HPDE6-E6E7 (cell line): Measurements from ENCODE around the gene RABGEF1.
"Not testable (repeated sequence)": the region's sequence is repeated elsewhere in the genome, so short reads cannot be mapped to it uniquely, and the experiment has no call there.

Experiments used
- DNase-seq: peaks from one replicate; pipeline ENCODE4 v3.0.0; 2011; ENCODE audit warnings: missing footprints; ENCODE audit errors: extremely low spot score

RABGEF1 gene

DNA sequence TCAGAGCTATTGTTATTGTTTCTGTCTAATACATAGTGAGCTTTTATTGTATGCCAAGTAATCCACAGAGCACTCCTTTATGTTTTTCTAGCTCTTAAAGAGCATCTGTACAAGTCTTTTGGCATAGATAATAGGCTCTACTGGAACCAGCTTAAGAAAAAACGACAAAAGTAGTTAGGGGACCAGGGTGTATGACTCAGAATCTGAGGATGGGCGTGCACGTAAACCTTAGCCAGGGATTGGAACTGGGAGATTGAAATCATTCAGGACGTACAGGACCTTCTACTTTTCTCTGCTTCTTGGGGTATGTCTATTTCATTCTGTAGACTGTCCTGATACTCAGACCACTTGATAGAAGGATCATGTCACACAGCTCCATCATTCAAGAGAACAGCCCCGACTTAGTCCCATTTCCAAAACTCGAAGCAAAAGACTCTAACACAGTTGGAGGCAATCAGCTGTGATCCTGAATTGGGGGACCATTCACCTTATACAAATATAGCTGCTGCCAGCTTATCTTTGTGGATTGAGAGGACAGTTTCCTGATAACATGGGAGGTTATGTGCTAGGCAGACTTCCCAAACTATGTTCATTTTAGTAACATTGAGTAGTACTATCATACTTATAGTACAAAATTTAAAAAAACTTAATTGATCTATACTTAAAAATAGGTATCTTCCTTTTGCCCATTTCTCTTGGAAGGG is 24.9 kb downstream of the RABGEF1 start:
- DNase-seq: not testable (repeated sequence)

DNA sequence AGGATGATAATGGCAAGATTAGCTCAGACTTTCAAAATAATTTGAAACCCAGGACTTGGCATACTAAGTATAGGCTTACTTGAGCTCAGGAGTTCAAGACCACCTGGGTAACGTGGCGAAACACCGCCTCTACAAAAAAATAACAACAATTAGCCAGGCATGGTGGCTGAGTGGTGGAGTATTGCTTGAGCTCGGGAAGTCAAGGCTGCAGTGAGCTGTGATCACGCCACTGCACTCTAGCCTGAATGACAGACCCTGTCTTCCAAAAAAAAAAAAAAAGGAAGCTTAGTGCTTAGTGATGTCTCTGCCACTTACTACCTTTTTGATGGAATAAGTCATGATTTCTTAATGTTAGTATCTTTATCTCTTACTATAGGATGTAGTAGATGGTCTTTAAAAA is 25.5 kb downstream of the RABGEF1 start:
- no peak for DNase-seq

DNA sequence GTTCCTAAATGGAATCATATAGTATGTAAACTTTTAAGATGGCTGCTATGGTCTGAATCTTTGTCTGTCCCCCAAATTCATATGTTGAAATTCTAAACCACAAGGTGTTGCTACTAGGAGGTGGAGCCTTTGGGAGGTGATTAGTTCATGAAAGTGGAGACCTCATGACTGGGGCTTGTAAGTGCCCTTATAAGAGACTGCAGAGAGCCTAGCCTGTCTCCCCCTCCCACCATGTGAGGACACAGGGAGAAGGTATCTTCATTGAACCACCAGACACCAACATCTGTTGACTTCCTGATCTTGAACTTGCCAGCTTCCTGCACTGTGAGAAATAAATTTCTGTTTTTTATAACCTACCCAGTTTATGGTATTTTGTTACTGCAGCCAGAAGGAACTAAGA is 27.0 kb downstream of the RABGEF1 start:
- DNase-seq: not testable (repeated sequence)

DNA sequence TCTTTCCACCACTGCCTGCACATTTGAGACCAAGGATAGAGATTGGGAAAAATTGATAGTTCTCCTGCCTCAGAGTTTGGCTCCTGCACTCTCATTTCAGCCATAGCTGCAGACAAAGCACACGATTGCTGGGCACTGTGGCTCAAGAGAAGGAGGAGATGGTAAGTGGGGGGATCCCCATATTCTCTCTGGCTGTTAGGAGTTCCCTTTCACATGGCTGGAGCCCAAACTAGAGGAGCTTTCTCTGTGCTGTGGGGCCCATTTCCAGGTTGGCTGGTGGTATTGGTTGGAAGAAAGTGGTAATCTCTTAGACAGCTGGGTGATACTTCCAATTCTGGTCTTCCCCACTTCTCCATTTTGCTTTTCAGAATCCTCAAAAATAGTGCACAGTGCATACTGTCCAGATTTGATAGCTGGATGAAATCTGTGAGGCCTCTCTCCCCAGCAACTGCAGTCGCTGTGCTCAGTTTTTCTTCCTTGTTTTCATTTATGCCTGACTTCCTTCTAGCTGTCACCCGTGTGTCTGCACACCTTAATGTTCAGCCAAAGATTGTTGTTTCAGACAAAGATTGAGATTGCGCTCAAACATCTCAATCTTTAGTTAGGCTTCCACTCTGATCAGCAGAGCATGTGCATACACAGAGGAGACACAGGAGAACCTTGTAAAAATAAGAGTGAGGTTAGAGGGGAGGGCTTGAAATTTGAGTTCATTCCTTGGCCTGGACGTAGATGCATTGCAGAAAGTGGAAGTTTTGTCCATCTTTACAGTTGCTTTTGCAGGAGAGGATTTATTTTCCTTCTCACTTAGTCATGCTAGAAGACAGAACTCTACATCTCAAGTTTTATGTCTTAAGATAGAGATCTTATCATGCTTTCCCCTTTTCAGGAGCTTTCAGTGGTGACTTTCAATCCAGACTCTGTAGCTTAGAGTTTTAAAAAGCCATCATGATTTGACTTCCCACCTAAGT is 28.6 kb downstream of the RABGEF1 start:
- DNase-seq: no peak

DNA sequence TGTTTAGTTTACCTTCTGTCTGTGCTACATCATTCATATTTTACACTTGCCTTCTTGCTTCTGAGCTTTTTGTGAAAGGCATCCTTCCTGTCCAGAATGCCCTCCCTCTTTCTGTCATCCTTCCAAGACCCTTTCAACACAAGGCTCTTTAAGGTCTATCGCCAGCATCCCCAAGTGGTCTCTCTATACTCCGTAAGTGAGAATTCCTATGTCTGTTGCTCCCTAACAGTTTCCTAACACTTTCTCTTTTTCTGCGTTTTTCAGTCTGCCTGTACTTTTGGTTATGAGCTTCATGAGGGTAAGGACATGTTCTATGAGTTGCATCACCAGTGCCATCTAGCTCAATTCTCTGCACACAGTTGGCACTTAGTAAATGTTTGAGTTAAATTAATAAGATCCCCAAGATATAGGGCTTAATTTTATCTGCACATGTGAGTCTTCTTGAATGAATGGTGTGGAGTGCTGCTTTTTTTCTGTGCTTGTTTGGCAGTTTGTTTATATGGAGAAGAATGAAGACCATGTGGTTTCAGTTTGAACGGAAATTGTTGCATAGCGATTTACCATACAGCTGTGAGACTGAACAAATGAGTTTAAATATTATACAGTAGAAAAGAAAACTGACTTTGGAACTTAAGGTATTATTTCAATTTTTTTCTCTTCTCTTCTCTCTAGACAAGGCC is 29.4 kb downstream of the RABGEF1 start:
- DNase-seq: no peak

DNA sequence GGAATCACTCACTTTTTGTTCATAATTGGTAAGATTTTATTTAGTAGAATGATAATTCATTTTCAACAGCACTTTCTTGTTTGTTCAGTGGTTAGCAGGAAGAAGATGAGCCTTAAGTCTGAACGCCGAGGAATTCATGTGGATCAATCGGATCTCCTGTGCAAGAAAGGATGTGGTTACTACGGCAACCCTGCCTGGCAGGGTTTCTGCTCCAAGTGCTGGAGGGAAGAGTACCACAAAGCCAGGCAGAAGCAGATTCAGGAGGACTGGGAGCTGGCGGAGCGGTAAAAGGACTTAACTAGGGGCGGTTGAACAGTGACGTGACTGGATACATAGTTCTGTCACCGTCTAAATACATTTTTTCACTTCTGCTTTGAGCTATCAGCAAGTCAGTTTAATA is 31.3 kb downstream of the RABGEF1 start:
- no peak for DNase-seq

DNA sequence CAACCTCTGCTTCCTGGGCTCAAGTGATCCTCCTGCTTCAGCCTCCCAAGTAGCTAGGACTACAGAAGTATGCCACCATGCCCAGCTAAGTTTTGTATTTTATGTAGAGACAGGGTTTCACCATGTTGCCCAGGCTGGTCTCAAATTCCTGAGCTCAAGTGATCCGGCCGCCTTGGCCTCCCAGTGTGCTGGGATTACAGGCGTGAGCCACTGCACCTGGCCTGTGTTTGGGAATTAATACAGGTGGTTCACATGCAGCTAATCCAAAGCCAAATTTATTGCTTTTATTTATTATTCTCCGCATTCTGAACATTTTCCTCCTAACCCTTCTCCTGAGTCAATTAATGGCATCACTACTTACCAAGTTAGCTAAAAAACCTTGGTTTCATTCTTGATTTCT is 33.2 kb downstream of the RABGEF1 start:
- not testable (repeated sequence) for DNase-seq

DNA sequence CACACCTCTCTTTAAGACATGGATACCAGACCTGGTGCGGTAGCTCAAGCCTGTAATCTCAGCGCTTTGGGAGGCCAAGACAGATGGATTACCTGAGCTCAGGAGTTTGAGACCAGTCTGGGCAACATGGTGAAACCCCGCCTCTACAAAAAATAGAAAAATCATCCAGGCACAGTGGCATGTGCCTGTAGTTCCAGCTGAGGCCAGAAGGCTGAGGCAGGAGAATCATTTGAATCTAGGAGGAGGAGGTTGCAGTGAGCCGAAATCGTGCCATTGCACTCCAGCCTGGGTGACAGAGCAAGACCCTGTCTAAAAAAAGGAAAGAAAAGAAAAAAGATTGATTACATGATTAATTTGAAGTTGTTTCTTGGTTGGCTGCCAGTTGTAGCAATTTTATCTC is 35.9 kb downstream of the RABGEF1 start:
- DNase-seq: not testable (repeated sequence)

DNA sequence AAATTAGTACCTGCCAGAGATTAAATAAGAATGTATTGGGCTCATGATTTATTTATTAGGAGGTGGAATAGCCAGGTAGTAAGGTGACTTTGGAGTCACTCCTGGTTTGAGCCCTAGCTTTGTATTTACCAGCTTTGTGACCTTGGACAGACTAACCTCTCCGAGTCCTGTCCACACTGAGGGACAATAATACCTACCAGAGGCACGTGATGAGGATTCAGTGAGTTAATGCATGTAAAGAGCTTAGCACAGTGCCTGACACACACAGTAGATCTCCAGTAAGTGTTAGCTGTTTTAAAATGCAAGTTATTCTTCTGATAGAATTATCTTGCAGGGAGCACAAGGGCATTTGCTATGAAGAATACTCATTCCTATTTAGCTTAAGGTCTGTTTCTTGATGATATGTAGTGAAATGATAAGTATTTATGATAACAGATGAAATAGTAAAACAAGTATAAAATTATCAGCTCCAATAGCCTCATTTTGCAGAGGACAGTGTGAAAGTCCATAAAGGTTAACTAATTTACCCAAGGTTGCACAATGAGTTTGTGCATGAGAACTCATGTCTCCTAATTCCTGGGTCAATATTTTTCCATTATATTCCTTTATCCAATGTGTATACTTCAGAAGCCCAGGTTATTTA is 36.4 kb downstream of the RABGEF1 start:
- no peak for DNase-seq

DNA sequence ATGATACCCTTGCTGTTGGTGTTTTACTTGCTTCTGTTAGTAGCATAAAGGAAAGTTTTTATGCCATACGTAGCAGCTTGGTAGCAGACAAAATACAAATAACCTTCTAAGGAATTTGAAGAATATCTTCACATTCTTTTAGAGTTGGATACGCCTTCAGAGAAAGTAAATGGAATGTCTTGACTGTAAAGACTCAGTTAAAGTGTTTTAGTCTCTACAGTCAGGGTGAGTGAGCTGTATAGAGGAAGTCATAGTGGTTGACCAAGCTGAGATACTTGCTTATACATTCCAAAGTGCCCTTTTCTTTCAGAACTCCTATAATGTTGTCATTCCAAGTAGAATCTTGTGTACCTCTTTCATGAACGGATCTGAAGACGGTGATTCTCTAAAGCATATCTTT is 37.7 kb downstream of the RABGEF1 start:
- no peak for DNase-seq

DNA sequence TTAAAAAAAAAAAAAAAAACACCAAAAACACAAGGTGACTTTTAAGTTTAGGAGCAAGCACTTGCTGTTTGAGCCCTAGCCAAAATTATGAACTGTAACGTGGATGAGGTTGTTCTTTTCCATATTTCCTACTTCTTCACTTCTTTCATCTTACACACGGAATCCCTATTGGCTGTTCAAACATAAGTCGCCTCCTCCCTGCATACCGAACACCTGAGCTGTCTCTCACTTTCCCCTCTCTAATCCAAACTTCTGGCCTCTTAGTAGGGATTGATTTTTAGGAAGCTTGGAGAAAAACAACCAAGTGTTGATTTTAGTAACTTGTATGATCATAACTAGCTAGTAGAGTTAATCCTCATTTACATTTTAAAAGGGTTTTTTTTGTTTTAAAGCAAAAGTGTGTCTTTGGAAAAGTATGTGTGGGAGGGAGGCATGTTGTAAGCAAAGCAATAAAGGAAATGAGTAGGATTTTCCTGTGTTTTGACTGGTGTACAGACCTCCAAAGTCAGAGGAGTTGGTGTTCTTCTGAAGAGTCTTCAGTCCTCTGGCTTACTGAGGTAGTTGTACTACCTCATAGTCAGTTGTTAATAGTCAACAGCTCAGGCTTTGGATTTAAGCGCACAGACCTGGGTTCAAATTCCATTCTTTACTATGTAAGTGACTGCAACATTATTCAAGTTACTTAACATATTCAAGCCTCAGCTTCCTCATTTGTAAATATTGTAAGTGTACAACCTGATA is 39.3 kb downstream of the RABGEF1 start:
- no peak for DNase-seq

DNA sequence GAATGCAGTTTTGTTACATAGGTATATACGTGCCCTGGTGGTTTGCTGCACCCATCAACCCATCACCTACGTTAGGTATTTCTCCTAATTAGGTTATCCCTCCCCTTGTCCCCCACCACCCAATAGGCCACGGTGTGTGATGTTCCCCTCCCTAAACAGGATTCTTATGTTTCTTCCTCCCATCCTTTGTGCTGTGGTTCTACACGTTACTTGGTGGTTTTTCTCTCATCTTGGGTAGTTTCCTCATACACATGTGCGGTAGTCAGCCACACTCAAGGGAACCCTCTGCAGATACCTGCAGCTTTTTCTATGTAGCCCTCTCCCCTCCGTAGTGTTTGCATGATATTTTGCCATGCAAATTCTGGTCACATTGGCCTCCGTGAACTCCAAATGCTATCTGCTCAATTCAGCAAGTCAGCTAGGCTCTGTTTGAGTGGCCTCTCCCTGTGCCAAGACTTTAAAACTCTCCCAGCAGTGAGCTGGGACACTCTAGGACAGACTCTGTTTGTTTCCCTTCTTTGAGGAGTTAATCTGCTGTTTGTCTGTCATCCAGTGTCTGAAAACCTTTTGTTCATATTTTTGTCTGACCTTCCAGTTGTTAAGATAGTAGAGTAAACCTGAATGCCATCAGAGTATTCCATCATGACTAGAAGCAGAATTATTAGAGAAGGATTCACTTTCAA is 41.0 kb downstream of the RABGEF1 start:
- DNase-seq: no peak

DNA sequence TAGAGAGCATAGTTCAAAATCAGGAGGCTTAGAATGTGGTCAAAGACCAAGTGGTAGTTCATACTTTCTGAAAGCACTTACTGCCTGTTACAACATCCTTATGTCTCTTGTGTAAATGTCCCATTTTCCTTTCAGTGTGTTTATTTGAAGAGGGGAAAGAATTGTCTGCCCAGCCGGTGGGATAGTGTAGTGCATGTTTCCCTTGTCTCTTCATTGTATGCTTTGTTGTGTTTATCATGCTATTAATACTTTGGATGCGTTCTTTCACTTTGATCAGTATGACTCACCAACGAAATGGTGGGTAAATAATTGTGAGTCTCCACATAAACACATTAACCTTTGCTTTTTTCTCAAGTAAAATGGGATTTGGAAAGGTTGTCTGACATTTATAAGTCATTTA is 42.3 kb downstream of the RABGEF1 start:
- not testable (repeated sequence) for DNase-seq

DNA sequence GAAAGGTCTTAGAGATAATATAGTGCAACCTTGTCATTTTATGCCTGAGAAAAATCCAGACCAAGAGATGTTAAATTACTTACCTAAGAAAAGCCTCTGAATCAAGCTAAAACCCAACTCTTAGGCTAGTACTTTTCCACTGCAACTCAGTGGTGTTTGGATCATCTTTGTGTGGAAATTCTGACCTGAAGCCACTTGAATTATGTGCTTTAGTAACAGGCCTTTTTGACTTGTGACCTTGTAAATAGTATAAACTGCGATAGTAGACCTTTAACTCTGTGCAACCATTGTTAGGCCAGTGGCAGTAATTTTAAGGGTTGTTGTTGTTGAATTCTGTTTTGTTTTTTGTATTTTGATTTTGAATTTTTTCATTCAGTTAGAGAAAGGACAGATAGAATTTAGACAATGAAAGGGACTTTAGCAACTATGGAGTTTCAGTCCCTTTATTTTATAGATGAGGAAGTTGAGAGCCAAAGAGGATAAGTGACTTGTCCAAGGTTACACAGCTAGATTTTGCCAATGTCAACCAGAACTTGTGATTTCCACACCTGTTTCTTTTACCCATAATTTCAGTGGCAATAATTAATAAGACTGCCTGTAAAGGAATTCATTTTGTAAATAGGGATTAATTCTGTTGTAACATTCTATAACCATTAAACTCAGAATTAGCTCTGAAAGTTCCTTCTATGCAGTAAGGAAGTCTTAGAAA is 43.5 kb downstream of the RABGEF1 start:
- DNase-seq: not testable (repeated sequence)

DNA sequence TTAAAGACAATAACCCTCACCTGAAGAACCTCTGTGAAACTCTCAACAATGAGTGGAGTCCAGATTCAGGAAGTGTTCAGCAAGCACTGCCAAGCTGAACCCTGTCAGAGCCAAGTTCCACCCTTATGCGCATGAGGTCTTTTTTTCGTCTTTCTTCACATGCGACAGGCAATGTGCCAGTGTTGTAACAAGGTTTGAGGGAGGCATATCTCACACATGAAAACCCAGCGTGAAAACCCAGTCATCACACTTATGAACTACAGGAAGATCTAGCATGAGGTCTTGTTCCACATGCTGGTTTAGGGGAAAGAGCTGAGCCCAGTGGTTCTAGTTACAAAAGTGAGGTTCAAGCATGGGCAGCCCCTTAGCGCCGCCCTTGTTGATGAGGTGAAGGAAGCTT is 49.7 kb downstream of the RABGEF1 start:
- DNase-seq: no peak

DNA sequence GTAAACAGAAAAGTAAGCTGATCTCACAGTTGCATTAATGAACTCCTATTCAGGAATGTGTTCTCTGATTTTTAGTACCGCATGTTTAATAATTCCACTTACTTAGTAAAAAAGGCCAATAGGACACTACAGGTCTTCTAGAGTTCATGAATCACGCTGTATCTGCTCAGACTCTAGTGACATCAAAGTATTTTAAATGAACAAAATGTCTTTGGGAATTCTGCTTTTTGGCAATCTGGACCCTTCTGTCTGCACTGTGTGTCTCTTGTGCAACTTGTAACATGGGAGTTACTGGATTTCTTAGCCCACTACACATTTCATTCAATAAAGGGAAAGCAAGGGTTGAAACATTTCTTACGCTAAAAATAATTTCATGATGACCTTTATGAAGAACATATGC is 50.2 kb downstream of the RABGEF1 start:
- no peak for DNase-seq

DNA sequence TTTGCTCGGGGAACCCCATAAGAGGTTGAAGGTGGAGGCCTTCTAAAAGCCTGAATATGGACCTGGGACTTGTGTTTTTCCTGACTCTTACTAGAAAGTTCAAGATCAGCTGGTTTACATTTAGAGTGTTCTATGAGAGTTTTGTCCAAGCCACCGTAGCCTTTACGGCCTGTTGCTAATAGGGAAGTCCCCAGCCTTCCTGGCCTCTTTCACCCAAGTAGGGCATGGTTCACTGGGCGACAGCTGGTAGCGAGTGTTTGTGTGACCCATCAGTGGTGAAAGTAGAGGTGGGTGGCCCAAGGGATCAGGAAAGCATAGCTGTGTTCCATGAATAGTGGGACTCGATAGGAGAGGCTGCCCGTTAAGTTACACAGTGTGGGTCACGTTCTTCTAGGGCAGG is 60.1 kb downstream of the RABGEF1 start:
- DNase-seq: no peak

DNA sequence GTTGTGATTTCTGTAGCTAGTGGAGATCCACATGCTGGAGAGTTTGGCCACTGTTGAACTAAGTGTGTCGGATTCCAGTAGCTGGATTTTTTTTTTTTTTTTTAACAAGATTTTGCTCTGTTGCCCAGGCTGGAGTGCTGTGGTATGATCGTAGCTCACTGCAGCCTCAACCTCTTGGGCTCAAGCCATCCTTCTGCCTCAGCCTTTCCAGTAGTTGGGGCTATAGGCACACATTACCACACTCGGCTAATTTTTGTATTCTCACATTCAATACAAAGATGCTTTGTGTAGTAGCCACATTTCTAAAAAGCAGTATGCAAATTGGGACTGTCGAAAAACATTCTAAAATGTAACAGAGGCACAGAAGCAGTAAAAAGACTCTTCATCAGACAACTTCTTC is 63.5 kb downstream of the RABGEF1 start:
- no peak for DNase-seq

DNA sequence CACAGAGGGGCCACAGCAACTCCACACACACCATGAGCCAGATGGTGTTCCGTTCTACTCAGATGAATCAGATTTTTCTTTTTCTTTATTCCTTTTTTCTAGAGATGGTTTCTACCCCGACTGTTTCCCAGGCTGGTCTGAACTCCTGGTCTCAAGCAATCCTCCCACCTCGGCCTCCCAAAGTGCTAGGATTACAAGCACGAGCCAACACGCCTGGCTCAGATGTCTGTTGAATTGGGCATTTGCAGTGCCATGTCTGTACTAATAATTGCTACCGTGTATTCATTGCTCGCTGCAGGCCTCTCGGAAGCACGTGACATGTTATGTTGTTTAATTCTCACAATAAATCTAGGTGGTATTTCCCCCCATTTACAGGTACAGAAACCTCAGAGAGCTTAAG is 67.2 kb downstream of the RABGEF1 start:
- no peak for DNase-seq

DNA sequence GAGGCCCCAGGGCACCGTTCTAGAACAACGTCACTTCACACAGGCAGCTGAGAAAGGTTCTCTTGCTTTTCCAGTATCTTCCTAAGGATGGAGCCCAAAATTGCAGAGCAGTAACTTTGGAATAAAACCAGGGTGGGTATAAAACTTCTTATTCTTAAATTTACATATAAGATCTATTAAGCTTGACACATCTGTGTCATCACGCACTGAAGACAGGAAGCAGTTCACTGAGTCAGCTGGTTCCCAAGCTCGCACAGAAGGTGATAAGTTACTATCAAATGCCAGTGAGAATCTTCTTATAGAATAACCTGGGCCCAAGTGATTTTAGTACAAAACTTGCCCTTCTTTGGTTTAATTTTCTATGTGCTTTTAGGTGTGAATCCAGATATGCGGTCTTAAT is 70.2 kb downstream of the RABGEF1 start:
- DNase-seq: no peak
